Adrenal gland (tissue), 12 donors: ENCODE results near the gene MYLK. TPM values are rescaled to one million over a fixed set of nuclear protein-coding genes. Genes with fewer than 3 reads are reported as not detected.
"Not testable (repeated sequence)": the region's sequence is repeated elsewhere in the genome, so short reads cannot be mapped to it uniquely, and the experiment has no call there.

ENCODE experiments used
- DNase-seq, 7 donors: peaks; one replicate each; pipeline ENCODE4 v3.0.0-alpha.2; 2019 to 2020
- H3K27ac ChIP-seq, 5 donors: fragments of 200-600 bp; sonication (generic) in 4 of 5; 1 replicate in 3 of 5; 2 replicates in 2 of 5; pipeline versions ENCODE4 v1.5.1 to v1.8.0; 2016 to 2020; ENCODE audit warnings: mild to moderate bottlenecking in 1 of 5
- H3K27me3 ChIP-seq: fragments of 200-600 bp; 2 replicates; pipeline ENCODE4 v1.8.0; 2021
- H3K36me3 ChIP-seq, 2 donors: fragments of 200-600 bp; replicated peaks in 1 of 2; 1 replicate in 1 of 2; 2 replicates in 1 of 2; pipeline versions ENCODE4 v1.5.1 to v1.8.0; 2018 to 2022
- H3K4me1 ChIP-seq, 2 donors: fragments of 200-600 bp; replicated peaks in 1 of 2; 1 replicate in 1 of 2; 2 replicates in 1 of 2; pipeline versions ENCODE4 v1.5.1 to v1.8.0; 2018 to 2021
- H3K4me3 ChIP-seq, 4 donors: fragments of 200-600 bp; sonication (generic) in 3 of 4; one replicate each; pipeline ENCODE4 v1.5.1; 2016 to 2018
- H3K9me3 ChIP-seq, 3 donors: fragments of 200-600 bp; sonication (generic) in 1 of 3; replicated peaks in 1 of 3; 1 replicate in 2 of 3; 2 replicates in 1 of 3; pipeline versions ENCODE4 v1.5.1 to v1.8.0; 2016 to 2021
- POLR2A ChIP-seq, 2 donors: fragments of 450-650 bp; IDR thresholded peaks; one replicate each; pipeline ENCODE4 v1.6.1; 2017; ENCODE audit warnings: antibody characterized with exemption in 2 of 2, mild to moderate bottlenecking in 2 of 2, moderate library complexity in 1 of 2
- WGBS, 4 donors: extraction: QIAGEN DNeasy Blood & Tissue Kit in 2 of 4; methylation state at CpG; one replicate each; pipeline versions ENCODE4 v1.1.5 to v1.1.7; 2013 to 2017; 5-methylcytosine and 5-hydroxymethylcytosine counted together
- intact Hi-C, 2 donors: fragments of 100-400 bp; cut with DNase I; formaldehyde crosslinking; loops; one replicate each; pipeline versions ENCODE4 v1.14.1 to v1.15.0; 2022 to 2023
- polyA plus RNA-seq, 3 donors: library from polyadenylated mRNA; stranded (reverse); fragments of 200-250 nt in 2 of 3; fragments of 350-450 nt in 1 of 3; fragmentation: Illumina TruSeq in 1 of 3; extraction: RNeasy Lipid Tissue Mini Kit (QIAGEN cat#74804) in 1 of 3; gene quantifications; one replicate each; pipeline ENCODE4 v1.2.3, GENCODE V29; 2013 to 2014
- total RNA-seq, 9 donors: library from RNA; depleted of rRNA in 4 of 9; stranded (reverse); fragments of >200 nt in 4 of 9; fragments of 120-200 nt in 1 of 9; fragmentation: NEBNext Ultra II Directional in 1 of 9; extraction: Animal tissue kit (Norgen Biotek cat#: 25700) in 1 of 9; gene quantifications; one replicate each; pipeline versions ENCODE4 v1.1.0 to v1.2.4, GENCODE V29; 2013 to 2023
- TF ChIP-seq, protein P1 (sequence below), 6 experiments: fragments of 450-650 bp in 4 of 6; fragments of 200-600 bp in 2 of 6; sonication (generic) in 1 of 6; IDR thresholded peaks; 1 replicate in 5 of 6; 2 replicates in 1 of 6; pipeline versions ENCODE4 v1.5.1 to v1.8.0; 2016 to 2021; ENCODE audit warnings: antibody characterized with exemption in 6 of 6, mild to moderate bottlenecking in 2 of 6, moderate library complexity in 1 of 6
- donor health status: healthy with polysubstance abuse.
- donor health status: Bipolar disorder and iron deficiency.
- donor health status: DM: yes; HTN: yes; CAD: no.
- donor health status: DM: no; HTN: no; CAD: no.
- donor health status: DM: no; HTN: no; CAD: no.
- donor health status: DM: yes; HTN: yes; CAD: no.

The MYLK gene
- total and polyA plus RNA-seq, 12 donors: 13.3 to 124 (median 53.8) TPM

DNA sequence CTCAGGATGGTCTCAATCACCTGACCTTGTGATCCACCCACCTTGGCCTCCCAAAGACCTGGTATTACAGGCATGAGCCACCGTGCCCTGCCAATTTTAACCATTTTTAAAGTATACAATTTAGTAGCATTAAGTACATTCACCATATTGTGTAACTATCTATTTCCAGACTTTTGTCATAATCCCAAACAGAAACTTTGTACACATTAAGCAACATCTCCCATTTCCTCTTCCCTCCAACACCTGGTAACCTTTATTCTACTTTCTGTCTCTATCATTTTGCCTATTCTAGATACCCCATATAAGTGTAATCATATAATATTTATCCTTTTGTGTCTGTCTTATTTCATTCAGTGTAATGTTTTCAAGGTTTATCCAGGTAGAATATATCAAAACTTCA lies 8.9 kb upstream of the MYLK start:
- WGBS, 4 donors: 89 to 100% (median 94%) methylated on average over 1 of the region's 1 CpG

DNA sequence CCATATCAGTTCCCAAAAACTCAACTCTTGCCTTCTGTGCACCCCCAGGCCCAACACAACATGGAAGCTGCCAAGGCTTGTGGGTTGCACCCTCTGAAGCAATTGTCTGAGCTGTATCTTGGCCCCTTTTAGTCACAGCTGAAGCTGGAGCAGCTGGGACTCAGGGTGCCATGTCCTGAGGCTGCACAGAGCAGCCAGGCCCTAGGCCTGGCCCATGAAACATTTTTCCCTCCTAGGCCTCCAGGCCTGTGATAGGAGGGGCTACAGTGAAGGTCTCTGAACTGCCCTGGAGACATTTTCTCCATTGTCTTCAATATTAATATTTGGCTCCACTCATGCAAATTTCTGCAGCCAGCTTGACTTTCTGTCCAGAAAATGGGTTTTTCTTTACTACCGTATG lies 8.1 kb upstream of the MYLK start:
- H3K27me3 ChIP-seq: no peaks in the 10 kb centered on the region

More for the DNA sequence above, 8.9 kb upstream of the MYLK start:
- Histone ChIP-seq H3K9me3 (no peaks in the 10 kb centered on the region), H3K27ac (no peak overlapping the region), H3K36me3 (no peaks in the 10 kb centered on the region), H3K4me3 (no peak overlapping the region), H3K27me3 (no peaks in the 10 kb centered on the region), H3K4me1 (no peaks in the 10 kb centered on the region)
- intact Hi-C loops: no loop called here
- TF ChIP-seq POLR2A (IDR thresholded peaks at IDR 0.05): no peak
- TF ChIP-seq, protein P1, sequence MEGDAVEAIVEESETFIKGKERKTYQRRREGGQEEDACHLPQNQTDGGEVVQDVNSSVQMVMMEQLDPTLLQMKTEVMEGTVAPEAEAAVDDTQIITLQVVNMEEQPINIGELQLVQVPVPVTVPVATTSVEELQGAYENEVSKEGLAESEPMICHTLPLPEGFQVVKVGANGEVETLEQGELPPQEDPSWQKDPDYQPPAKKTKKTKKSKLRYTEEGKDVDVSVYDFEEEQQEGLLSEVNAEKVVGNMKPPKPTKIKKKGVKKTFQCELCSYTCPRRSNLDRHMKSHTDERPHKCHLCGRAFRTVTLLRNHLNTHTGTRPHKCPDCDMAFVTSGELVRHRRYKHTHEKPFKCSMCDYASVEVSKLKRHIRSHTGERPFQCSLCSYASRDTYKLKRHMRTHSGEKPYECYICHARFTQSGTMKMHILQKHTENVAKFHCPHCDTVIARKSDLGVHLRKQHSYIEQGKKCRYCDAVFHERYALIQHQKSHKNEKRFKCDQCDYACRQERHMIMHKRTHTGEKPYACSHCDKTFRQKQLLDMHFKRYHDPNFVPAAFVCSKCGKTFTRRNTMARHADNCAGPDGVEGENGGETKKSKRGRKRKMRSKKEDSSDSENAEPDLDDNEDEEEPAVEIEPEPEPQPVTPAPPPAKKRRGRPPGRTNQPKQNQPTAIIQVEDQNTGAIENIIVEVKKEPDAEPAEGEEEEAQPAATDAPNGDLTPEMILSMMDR (IDR thresholded peaks at IDR 0.05): no peak
- no peak for DNase-seq

DNA sequence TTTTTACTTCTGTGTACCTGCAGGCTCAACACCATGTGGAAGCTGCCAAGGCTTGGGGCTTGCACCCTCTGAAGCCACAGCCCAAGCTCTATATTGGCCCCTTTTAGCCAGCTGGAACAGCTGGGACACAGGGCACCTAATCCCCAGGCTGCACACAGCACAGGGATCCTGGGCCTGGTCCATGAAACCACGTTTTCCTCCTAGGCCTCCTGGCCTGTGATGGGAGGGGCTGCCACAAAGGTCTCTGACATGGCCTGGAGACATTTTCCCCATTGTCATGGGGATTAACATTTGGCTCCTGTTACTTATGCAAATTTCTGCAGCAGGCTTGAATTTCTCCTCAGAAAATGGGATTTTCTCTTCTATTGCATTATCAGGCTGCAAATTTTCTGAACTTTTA lies 6.9 kb upstream of the MYLK start:
- H3K4me3 ChIP-seq, H3K27me3 ChIP-seq, intact Hi-C loops, H3K4me1 ChIP-seq, H3K9me3 ChIP-seq, H3K27ac ChIP-seq, DNase-seq, H3K36me3 ChIP-seq: not testable (repeated sequence)
- whole genome bisulfite sequencing, 4 donors: 13 to 59% (median 50%) methylated on average over 1 of the region's 1 CpG

More for the DNA sequence above, 8.1 kb upstream of the MYLK start:
- DNase-seq: no peak
- no peaks in the 10 kb centered on the region for H3K9me3 ChIP-seq
- TF ChIP-seq, protein P1 (IDR thresholded peaks at IDR 0.05): no peak
- no peak for TF ChIP-seq POLR2A (IDR thresholded peaks at IDR 0.05)
- H3K36me3 ChIP-seq: no peaks in the 10 kb centered on the region
- intact Hi-C loops: no loop called here
- no peaks in the 10 kb centered on the region for H3K4me1 ChIP-seq
- no peak overlapping the region for H3K4me3 ChIP-seq
- H3K27ac ChIP-seq: no peak overlapping the region
- 0 to 47% (median 0%) methylated on average over 1 of the region's 1 CpG for WGBS, 4 donors

DNA sequence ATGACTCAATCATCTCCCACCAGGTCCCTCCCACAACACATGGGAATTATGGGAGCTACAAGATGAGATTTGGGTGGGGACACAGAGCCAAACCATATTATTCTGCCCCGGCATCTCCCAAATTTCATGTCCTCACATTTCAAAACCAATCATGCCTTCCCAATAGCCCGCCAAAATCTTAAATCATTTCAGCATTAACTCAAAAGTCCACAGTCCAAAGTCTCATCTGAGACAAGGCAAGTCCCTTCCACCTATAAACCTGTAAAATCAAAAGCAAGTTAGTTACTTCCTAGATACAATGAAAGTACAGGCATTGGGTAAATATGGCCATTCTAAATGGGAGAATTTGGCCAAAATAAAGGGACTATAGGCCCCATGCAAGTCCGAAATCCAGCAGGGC lies 6.0 kb upstream of the MYLK start:
- intact Hi-C loops, H3K27ac ChIP-seq, H3K4me1 ChIP-seq, H3K27me3 ChIP-seq, H3K4me3 ChIP-seq, H3K36me3 ChIP-seq, DNase-seq, H3K9me3 ChIP-seq: not testable (repeated sequence)
- WGBS, 4 donors: 78 to 92% (median 82%) methylated on average over 3 of the region's 3 CpGs

DNA sequence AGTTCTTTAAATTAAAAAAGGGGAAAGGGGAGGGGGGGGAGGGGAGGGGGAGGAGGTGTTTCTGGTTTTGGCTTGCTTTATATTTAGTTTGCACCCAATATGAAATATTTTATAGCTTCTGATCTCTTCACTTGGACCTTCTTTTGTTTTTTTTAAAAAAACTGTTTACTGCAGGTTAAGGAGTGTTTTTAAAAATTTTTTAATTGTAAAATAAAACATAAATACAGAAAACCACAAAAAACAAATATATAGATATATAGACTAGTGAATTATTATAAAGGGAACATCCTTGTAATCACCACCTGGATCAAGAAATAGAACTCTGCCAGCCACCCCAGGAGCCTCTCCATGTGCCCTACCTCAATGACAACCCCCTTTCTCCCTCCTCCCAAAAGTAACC lies 861 bp upstream of the MYLK start:
- H3K4me3 ChIP-seq: no peak overlapping the region
- H3K27me3 ChIP-seq: no peaks in the 10 kb centered on the region
- intact Hi-C loops: no loop called here
- peaks cover 8 to 9% of the 10 kb centered on the region in 2 donors for H3K4me1 ChIP-seq
- TF ChIP-seq POLR2A (IDR thresholded peaks at IDR 0.05): no peak
- TF ChIP-seq, protein P1 (IDR thresholded peaks at IDR 0.05): no peak
- H3K36me3 ChIP-seq: no peaks in the 10 kb centered on the region
- no peak overlapping the region for H3K27ac ChIP-seq
- no peaks in the 10 kb centered on the region for H3K9me3 ChIP-seq
- no peak for DNase-seq
